ENCODE results near the gene KCNIP4.

Gene KCNIP4

GRCh38 chr4:21447301-21448054 is 501.1 kb downstream of the KCNIP4 start:
- no peaks in the 10 kb centered on the region for H3K27me3 ChIP-seq (ENCODE audit: insufficient read depth, poor library complexity, severe bottlenecking)
- TF ChIP-seq SPI1 (IDR thresholded peaks at IDR 0.05; ENCODE audit: borderline replicate concordance, low read depth) (no peak), REST (IDR thresholded peaks at IDR 0.05; ENCODE audit: insufficient replicate concordance, low read depth) (no peak), POLR2AphosphoS5 (IDR thresholded peaks at IDR 0.05; ENCODE audit: low read depth) (no peak), GABPA (IDR thresholded peaks at IDR 0.05; ENCODE audit: low read depth) (no peak), CTCF (IDR thresholded peaks at IDR 0.05; ENCODE audit: insufficient read depth, low read length) (no peak)
- H3K27ac ChIP-seq (replicated peaks), result no peak overlapping the region
- H3K4me3 ChIP-seq (replicated peaks; ENCODE audit: insufficient read depth, low read length), result no peak overlapping the region
- DNase-seq (ENCODE audit: low read depth in 1 of 2, low spot score in 1 of 2), result no peak

GRCh38 chr4:21420166-21420565 is 528.4 kb downstream of the KCNIP4 start:
- H3K4me3 ChIP-seq (replicated peaks; ENCODE audit: insufficient read depth, low read length), result no peak overlapping the region

More at GRCh38 chr4:21420166-21420565, 528.4 kb downstream of the KCNIP4 start:
- no peak for DNase-seq (ENCODE audit: low read depth in 1 of 2, low spot score in 1 of 2)
- H3K27me3 ChIP-seq (ENCODE audit: insufficient read depth, poor library complexity, severe bottlenecking), result no peaks in the 10 kb centered on the region
- TF ChIP-seq GABPA (IDR thresholded peaks at IDR 0.05; ENCODE audit: low read depth), result no peak
- no peak for TF ChIP-seq REST (IDR thresholded peaks at IDR 0.05; ENCODE audit: insufficient replicate concordance, low read depth)
- no peak for TF ChIP-seq SPI1 (IDR thresholded peaks at IDR 0.05; ENCODE audit: borderline replicate concordance, low read depth)
- TF ChIP-seq POLR2AphosphoS5 (IDR thresholded peaks at IDR 0.05; ENCODE audit: low read depth), result no peak
- no peak for TF ChIP-seq CTCF (IDR thresholded peaks at IDR 0.05; ENCODE audit: insufficient read depth, low read length)
- no peak overlapping the region for H3K27ac ChIP-seq (replicated peaks)

Data from HL-60 (cell line).